ENCODE results near the gene CEP295NL.

Gene CEP295NL

GRCh38 chr17:78861229-78861628 is 41.8 kb downstream of the CEP295NL start:
- DNase-seq: no peak

DNA sequence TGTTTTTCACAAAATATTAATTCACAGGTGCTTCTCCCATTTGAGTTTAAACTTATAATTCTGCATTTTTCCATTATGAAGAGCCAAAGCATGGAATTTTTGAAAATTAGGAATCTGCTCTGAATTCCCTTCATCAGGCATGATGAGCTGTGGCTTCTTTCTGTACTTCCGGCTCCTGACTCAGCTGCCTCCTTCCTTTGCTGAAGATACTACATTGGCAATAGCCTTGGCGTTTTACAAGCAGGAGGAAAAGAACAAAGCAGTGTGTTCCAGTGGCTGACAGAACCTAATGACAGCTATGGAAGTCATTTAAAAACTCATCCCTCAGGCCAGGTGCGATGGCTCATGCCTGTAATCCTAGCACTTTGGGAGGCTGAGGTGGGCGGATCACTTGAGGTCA is 44.0 kb downstream of the CEP295NL start:
- no peak for DNase-seq

- DNase-seq: no peak
These were observed 45.7 kb downstream of the CEP295NL start for GRCh38 chr17:78857266-78857665.

DNA sequence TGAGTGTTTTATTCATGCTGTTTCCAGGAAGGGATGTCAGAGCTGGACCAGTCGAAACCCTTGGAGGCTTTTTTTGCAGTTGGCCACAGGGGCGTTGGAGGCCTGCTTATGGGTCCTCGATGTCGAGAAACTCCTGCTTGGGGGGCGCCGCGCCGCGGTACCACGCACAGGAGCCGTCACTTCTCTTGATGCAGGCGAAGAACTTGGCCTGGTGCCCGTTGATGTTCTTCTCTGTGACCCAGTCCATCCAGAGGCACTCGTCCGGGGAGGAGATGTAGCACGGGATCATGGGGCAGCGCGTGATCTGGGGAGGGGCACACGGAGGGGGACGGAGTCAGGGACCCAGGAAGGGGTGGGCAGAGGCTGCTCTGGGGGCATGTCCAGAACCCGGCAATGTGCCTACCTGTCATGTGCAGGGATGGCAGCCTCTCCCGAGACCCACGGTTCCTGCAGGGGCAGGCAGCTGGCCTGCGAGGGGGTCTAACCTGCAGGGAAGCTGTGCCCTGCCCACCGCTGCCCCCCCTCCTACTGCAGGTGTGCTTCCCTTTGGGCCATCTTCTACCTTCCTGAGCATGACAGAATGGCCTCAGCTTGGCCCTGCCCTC is 47.3 kb downstream of the CEP295NL start:
- no peak for DNase-seq

GRCh38 chr17:78854508-78854907 is 48.5 kb downstream of the CEP295NL start:
- DNase-seq: no peak

DNA sequence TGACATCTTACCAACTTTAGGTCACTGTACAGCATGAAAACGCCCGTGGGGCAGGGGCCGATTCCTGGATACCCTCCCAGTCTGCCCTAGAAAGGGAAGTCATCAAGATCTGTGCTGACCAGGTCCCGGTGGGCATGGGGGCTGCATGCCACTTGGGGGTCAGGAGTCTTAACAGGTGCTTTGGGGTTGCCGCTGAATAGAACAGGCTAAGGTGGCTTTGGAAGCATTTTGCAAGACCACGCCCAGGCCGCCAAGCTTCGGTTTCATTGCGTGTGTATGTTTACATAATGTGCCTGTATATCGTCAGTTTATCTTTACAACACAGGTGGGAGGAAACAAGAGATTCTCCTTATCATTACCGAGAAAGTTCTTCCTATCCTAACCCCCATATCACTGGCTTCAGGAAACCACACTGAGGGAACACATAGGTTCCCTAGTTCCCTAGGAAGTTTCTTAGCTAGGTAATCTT is 49.0 kb downstream of the CEP295NL start:
- no peak for DNase-seq

DNA sequence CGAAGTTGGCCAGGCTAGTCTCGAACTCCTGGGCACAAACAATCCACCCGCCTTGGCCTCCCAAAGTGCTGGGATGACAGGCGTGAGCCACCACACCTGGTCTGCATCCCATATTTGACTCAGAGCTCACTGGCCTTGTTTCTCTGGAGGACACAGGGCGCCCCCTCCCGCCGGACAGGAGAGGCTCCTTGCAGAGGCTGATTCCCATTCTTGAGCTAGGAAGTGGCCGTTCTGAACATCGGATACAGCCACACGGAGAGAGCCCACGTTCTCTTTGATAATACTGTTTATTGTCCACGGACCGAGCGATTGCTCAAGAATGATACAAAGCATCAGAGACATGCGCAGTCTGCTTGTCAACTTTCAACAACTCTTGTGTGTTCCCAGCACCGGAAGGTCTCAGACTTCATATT is 50.3 kb downstream of the CEP295NL start:
- DNase-seq: no peak

DNA sequence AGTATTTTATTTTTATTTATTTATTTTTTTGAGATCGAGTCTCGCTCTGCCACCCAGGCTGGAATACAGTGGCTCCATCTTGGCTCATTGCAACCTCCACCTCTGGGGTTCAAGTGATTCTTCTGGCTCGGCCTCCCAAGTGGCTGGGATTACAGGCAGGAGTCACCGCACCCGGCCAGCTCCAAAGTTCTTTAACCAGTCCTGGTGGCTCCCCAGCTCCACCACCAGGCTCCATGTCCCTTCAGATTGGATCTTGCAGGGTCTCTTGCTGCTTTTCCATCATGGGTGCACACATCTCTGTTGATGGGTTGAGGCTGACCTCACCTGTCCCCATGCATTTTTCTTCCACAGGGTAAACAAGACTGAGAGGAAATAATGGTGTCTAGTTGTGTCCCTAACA is 54.0 kb downstream of the CEP295NL start:
- DNase-seq: no peak

- no peak for DNase-seq
These were observed 55.9 kb downstream of the CEP295NL start for GRCh38 chr17:78847052-78847451.

GRCh38 chr17:78844301-78845005 is 58.5 kb downstream of the CEP295NL start:
- DNase-seq: peak; percentile 13

DNA sequence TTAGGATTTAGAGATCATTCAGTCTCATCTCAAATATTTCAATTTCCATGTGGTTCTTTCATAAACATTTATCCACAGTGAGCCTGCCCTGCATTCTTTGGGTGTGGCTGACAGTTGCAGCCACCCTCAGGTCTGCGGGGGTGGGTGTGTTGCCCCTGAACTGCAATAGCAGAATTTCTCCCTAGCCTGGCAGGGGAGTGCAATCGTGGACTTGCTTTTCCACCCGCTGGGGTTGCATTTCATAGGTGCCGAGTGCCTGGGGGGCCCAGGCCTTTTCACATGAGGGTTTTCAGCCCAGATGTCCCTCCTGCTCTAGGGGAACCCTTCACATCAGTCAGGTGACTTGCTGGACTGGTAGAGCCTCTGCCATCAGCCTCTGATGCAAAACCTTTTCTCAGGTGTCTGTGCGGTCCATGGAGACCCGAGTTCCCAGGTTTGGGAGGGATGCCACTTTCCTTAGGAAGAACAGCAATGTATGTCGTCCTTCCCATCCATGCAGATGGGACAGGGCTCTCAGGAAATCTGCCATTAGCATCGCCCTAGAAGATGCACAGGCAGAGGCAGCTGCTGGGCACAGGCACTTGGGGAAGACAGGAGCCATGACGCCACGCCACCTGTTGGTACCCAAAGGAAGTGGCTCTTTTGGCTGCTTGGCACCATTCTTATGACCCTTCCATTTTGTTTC is 60.0 kb downstream of the CEP295NL start:
- DNase-seq: peak; percentile 70

DNA sequence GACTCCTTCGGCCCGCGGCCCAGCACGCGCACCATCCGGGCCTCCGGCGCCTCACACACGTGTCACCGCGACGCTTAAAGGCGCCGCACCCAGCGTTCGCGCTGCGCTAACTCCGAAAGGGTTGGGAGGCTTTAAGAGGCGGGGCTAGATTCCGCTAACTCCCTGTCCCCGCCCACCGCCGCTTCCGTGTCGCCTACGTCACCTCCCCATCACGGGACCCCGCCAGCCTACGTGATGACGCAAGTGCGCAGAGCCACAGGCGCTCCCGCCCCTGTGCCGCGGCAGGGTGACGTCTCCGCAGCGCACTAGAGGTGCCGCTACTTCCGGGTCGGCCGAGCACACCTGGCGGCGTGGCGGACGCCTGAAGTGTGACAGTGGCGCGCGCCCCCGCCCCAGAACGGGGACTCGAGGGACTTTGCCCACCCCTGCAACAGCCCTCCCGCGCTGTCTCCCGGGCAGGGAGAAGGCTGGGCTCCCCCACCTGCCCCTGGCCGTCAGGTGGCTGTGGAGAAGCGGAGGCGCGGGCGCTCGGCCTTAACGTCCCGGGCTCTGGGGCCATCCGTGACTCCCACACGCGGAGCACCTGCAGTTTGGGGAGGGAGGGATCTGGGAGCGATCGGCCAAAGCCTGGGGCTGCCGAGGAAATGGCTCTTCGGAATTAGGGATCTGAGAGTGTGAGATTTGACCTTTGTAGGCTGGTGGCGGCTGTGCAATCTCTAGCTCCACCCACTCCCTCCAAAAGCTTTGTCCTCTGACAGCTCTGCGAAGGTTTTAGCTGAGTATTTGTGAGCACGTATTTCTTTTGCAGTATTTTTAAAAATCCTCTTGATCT is 62.0 kb downstream of the CEP295NL start, which contains the start of gene USP36:
Gene USP36, minus strand, starts transcription at position 35 of the 832 bp plus-strand sequence. CDS start 4,451 bp downstream, outside the sequence.
- peak; percentile 100 for DNase-seq

Measured in stimulated activated CD4-positive, alpha-beta T cell treated with anti-CD3 and anti-CD28 coated beads, Interleukin-15, amount 100 ng/mL, for 24 hours (primary cell).